H1 (cell line): ENCODE data around the gene TAF6. TPM values are rescaled to one million over a fixed set of nuclear protein-coding genes. Genes with fewer than 3 reads are reported as not detected.

Experiments
- CHD7 ChIP-seq: fragments of 300-600 bp; sonication (generic); IDR thresholded peaks from 2 replicates; pipeline ENCODE4 v1.7.1; 2012; ENCODE audit warnings: low read length, moderate library complexity, mild to moderate bottlenecking, inconsistent platforms; ENCODE audit not compliant: insufficient replicate concordance
- SUZ12 ChIP-seq: fragments of 200-600 bp; sonication (generic); IDR thresholded peaks from 2 replicates; pipeline ENCODE4 v1.6.1; 2012; ENCODE audit warnings: mild to moderate bottlenecking, inconsistent platforms, low read length, moderate library complexity, mixed read lengths
- polyA plus RNA-seq, 7 experiments: library from polyadenylated mRNA; depleted of rRNA in 3 of 7; stranded (reverse) in 5 of 7; unstranded in 2 of 7; fragments of >200 nt in 5 of 7; fragments of 200-250 nt in 2 of 7; gene quantifications; 1 replicate in 5 of 7; 2 replicates in 1 of 7; 4 replicates in 1 of 7; pipeline versions ENCODE4 v1.2.1 to v1.2.3, GENCODE V29; 2011 to 2013; ENCODE audit warnings: missing spikeins in 2 of 7, mixed read lengths in 2 of 7
- total RNA-seq: library from RNA; stranded (reverse); fragmentation: NEBNext Ultra II Directional; extraction: Animal tissue kit (Norgen Biotek cat#: 25700); gene quantifications from 2 replicates; pipeline ENCODE4 v1.2.1, GENCODE V29; 2021

TAF6 gene
- total and polyA plus RNA-seq, 2 of the 8 experiments (the other 6 are each of a cell fraction or from before 2014, with no cell fraction given): 66.7 to 101 TPM

- no peak for TF ChIP-seq CHD7
- no peak for TF ChIP-seq SUZ12
Measured at GRCh38 chr7:100069991-100070390, 49.2 kb downstream of the TAF6 start (continued).
